Muscle layer of duodenum (tissue), 2 donors: Measurements from ENCODE around the gene SCN4B.

Source experiments
- H3K27ac ChIP-seq: one replicate; pipeline ENCODE4 v1.7.0; 2013; ENCODE audit warnings: mild to moderate bottlenecking, low read length
- H3K27me3 ChIP-seq: one replicate; pipeline ENCODE4 v1.7.0; 2013; ENCODE audit warnings: low read depth, mild to moderate bottlenecking, control low read depth, low read length
- H3K36me3 ChIP-seq, 2 donors: one replicate each; pipeline ENCODE4 v1.7.0; 2013; ENCODE audit warnings: low read length in 2 of 2, control low read depth in 1 of 2, mild to moderate bottlenecking in 1 of 2; ENCODE audit not compliant: insufficient read depth in 2 of 2, control insufficient read depth in 1 of 2
- H3K4me1 ChIP-seq, 2 donors: one replicate each; pipeline ENCODE4 v1.7.0; 2013; ENCODE audit warnings: low read length in 2 of 2, mild to moderate bottlenecking in 2 of 2, control low read depth in 1 of 2, moderate library complexity in 1 of 2; ENCODE audit not compliant: insufficient read depth in 2 of 2, control insufficient read depth in 1 of 2
- H3K4me3 ChIP-seq, 2 donors: one replicate each; pipeline ENCODE4 v1.7.0; 2013; ENCODE audit warnings: low read length in 2 of 2, low read depth in 1 of 2, mild to moderate bottlenecking in 1 of 2
- H3K9me3 ChIP-seq, 2 donors: one replicate each; pipeline ENCODE4 v1.7.0; 2013; ENCODE audit warnings: low read length in 2 of 2, control low read depth in 1 of 2, mild to moderate bottlenecking in 1 of 2; ENCODE audit not compliant: control insufficient read depth in 1 of 2
- donor health status: healthy.

The SCN4B gene

GRCh38 chr11:118105657-118106305 is 46.8 kb downstream of the SCN4B start:
- H3K4me1 ChIP-seq, result no peaks in the 10 kb centered on the region
- H3K4me3 ChIP-seq, result no peak overlapping the region
- no peaks in the 10 kb centered on the region for H3K36me3 ChIP-seq
- no peak overlapping the region for H3K27ac ChIP-seq
- no peaks in the 10 kb centered on the region for H3K27me3 ChIP-seq
- no peaks in the 10 kb centered on the region for H3K9me3 ChIP-seq

GRCh38 chr11:118104491-118104890 is 48.1 kb downstream of the SCN4B start:
- Histone ChIP-seq H3K36me3 (no peaks in the 10 kb centered on the region), H3K4me1 (no peaks in the 10 kb centered on the region), H3K4me3 (no peak overlapping the region), H3K27me3 (no peaks in the 10 kb centered on the region), H3K9me3 (no peaks in the 10 kb centered on the region), H3K27ac (no peak overlapping the region)

- H3K9me3 ChIP-seq, result no peaks in the 10 kb centered on the region
- no peaks in the 10 kb centered on the region for H3K27me3 ChIP-seq
- H3K27ac ChIP-seq, result no peak overlapping the region
- no peaks in the 10 kb centered on the region for H3K4me1 ChIP-seq
- H3K36me3 ChIP-seq, result no peaks in the 10 kb centered on the region
- no peak overlapping the region for H3K4me3 ChIP-seq
These were observed 49.8 kb downstream of the SCN4B start for GRCh38 chr11:118102721-118103261.

- Histone ChIP-seq H3K27me3 (no peaks in the 10 kb centered on the region), H3K4me1 (no peaks in the 10 kb centered on the region), H3K27ac (no peak overlapping the region), H3K4me3 (no peak overlapping the region), H3K9me3 (no peaks in the 10 kb centered on the region), H3K36me3 (no peaks in the 10 kb centered on the region)
These were observed 51.9 kb downstream of the SCN4B start for GRCh38 chr11:118100691-118101232.

GRCh38 chr11:118099838-118100556 is 52.6 kb downstream of the SCN4B start:
- H3K9me3 ChIP-seq, result no peaks in the 10 kb centered on the region
- no peaks in the 10 kb centered on the region for H3K4me1 ChIP-seq
- no peak overlapping the region for H3K27ac ChIP-seq
- no peaks in the 10 kb centered on the region for H3K36me3 ChIP-seq
- no peaks in the 10 kb centered on the region for H3K27me3 ChIP-seq
- no peak overlapping the region for H3K4me3 ChIP-seq

- Histone ChIP-seq H3K4me3 (no peak overlapping the region), H3K27ac (no peak overlapping the region), H3K36me3 (no peaks in the 10 kb centered on the region), H3K9me3 (no peaks in the 10 kb centered on the region), H3K27me3 (no peaks in the 10 kb centered on the region), H3K4me1 (no peaks in the 10 kb centered on the region)
These were observed 53.4 kb downstream of the SCN4B start for GRCh38 chr11:118098996-118099837.

GRCh38 chr11:118095967-118096367 is 56.7 kb downstream of the SCN4B start:
- no peak overlapping the region for H3K27ac ChIP-seq
- H3K36me3 ChIP-seq, result no peaks in the 10 kb centered on the region
- H3K27me3 ChIP-seq, result no peaks in the 10 kb centered on the region
- no peak overlapping the region for H3K4me3 ChIP-seq
- no peaks in the 10 kb centered on the region for H3K4me1 ChIP-seq
- H3K9me3 ChIP-seq, result no peaks in the 10 kb centered on the region

- Histone ChIP-seq H3K27ac (no peak overlapping the region), H3K4me3 (no peak overlapping the region), H3K27me3 (no peaks in the 10 kb centered on the region), H3K9me3 (no peaks in the 10 kb centered on the region), H3K36me3 (no peaks in the 10 kb centered on the region), H3K4me1 (no peaks in the 10 kb centered on the region)
These were observed 57.1 kb downstream of the SCN4B start for GRCh38 chr11:118095493-118095892.

- Histone ChIP-seq H3K27me3 (no peaks in the 10 kb centered on the region), H3K4me3 (no peak overlapping the region), H3K9me3 (no peaks in the 10 kb centered on the region), H3K4me1 (no peaks in the 10 kb centered on the region), H3K36me3 (no peaks in the 10 kb centered on the region), H3K27ac (no peak overlapping the region)
These were observed 59.6 kb downstream of the SCN4B start for GRCh38 chr11:118092907-118093571.

- Histone ChIP-seq H3K4me3 (no peak overlapping the region), H3K27ac (no peak overlapping the region), H3K4me1 (no peaks in the 10 kb centered on the region), H3K9me3 (peaks cover 0 to 6% of the 10 kb centered on the region in 2 donors), H3K36me3 (no peaks in the 10 kb centered on the region), H3K27me3 (no peaks in the 10 kb centered on the region)
These were observed 60.9 kb downstream of the SCN4B start for GRCh38 chr11:118091690-118092089.
